H1 (cell line): Measurements from ENCODE around the gene CACNB1. TPM values are rescaled to one million over a fixed set of nuclear protein-coding genes. Genes with fewer than 3 reads are reported as not detected.

Experiments
- ATF3 ChIP-seq: IDR thresholded peaks from 2 replicates; pipeline ENCODE4 v1.6.1; 2011; ENCODE audit warnings: low read depth, mild to moderate bottlenecking, low read length; ENCODE audit not compliant: insufficient read depth
- CBX5 ChIP-seq: fragments of 300-800, 300-1000 bp; sonication (generic); IDR thresholded peaks from 2 replicates; pipeline ENCODE4 v1.7.1; 2016; ENCODE audit warnings: antibody characterized with exemption, low read length, low read depth
- CEBPB ChIP-seq: IDR thresholded peaks from 2 replicates; pipeline ENCODE4 v1.6.1; 2012; ENCODE audit warnings: low read depth, low read length
- CHD1 ChIP-seq: IDR thresholded peaks from 2 replicates; pipeline ENCODE4 v1.6.1; 2012; ENCODE audit warnings: low read depth, low read length, improper control_type of control experiment
- HDAC2 ChIP-seq, 2 experiments: fragments of 300-600 bp in 1 of 2; sonication (generic) in 1 of 2; IDR thresholded peaks; 2 replicates each; pipeline ENCODE4 v1.6.1; 2011 to 2012; ENCODE audit warnings: low read depth in 2 of 2, low read length in 2 of 2, mild to moderate bottlenecking in 2 of 2, moderate library complexity in 2 of 2, borderline replicate concordance in 1 of 2, inconsistent platforms in 1 of 2
- POU5F1 ChIP-seq: IDR thresholded peaks from 2 replicates; pipeline ENCODE4 v1.6.1; 2011; ENCODE audit warnings: low read depth, mild to moderate bottlenecking, low read length, moderate library complexity
- SP2 ChIP-seq: IDR thresholded peaks from 2 replicates; pipeline ENCODE4 v1.6.1; 2012; ENCODE audit warnings: mild to moderate bottlenecking, low read length, inconsistent platforms
- SUZ12 ChIP-seq: fragments of 200-600 bp; sonication (generic); IDR thresholded peaks from 2 replicates; pipeline ENCODE4 v1.6.1; 2012; ENCODE audit warnings: mild to moderate bottlenecking, inconsistent platforms, low read length, moderate library complexity, mixed read lengths
- TEAD4 ChIP-seq: IDR thresholded peaks from 2 replicates; pipeline ENCODE4 v1.6.1; 2012; ENCODE audit warnings: low read depth, low read length, inconsistent platforms, mixed read lengths
- polyA plus RNA-seq, 7 experiments: library from polyadenylated mRNA; depleted of rRNA in 3 of 7; stranded (reverse) in 5 of 7; unstranded in 2 of 7; fragments of >200 nt in 5 of 7; fragments of 200-250 nt in 2 of 7; gene quantifications; 1 replicate in 5 of 7; 2 replicates in 1 of 7; 4 replicates in 1 of 7; pipeline versions ENCODE4 v1.2.1 to v1.2.3, GENCODE V29; 2011 to 2013; ENCODE audit warnings: missing spikeins in 2 of 7, mixed read lengths in 2 of 7
- total RNA-seq: library from RNA; stranded (reverse); fragmentation: NEBNext Ultra II Directional; extraction: Animal tissue kit (Norgen Biotek cat#: 25700); gene quantifications from 2 replicates; pipeline ENCODE4 v1.2.1, GENCODE V29; 2021
- TF ChIP-seq, protein P1 (sequence below): IDR thresholded peaks from 2 replicates; pipeline ENCODE4 v1.6.1; 2012; ENCODE audit warnings: inconsistent platforms

Gene CACNB1
- total and polyA plus RNA-seq, 2 of the 8 experiments (the other 6 are each of a cell fraction or from before 2014, with no cell fraction given) = 7.2 to 17.8 TPM

GRCh38 chr17:39213852-39214251 lies 16.4 kb upstream of the CACNB1 start (continued):
- TF ChIP-seq ATF3 = no peak
- no peak for TF ChIP-seq CEBPB
- no peak for TF ChIP-seq SP2
- no peak for TF ChIP-seq CBX5
- no peak for TF ChIP-seq CHD1
- no peak for TF ChIP-seq POU5F1
- TF ChIP-seq TEAD4 = no peak
- TF ChIP-seq SUZ12 = no peak
- no peak for TF ChIP-seq HDAC2 (IDR thresholded peaks at IDR 0.05; ENCODE audit: borderline replicate concordance in 1 of 2, low read depth in 2 of 2, low read length in 2 of 2)
- TF ChIP-seq, protein P1, sequence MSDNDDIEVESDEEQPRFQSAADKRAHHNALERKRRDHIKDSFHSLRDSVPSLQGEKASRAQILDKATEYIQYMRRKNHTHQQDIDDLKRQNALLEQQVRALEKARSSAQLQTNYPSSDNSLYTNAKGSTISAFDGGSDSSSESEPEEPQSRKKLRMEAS = no peak
